Measurements from ENCODE around the gene CACNA1S. TPM values are rescaled to one million over a fixed set of nuclear protein-coding genes. Genes with fewer than 3 reads are reported as not detected.

Gene CACNA1S
- total and polyA plus RNA-seq, 2 of the 13 experiments (the other 11 are each of a cell fraction or from before 2014, with no cell fraction given) = not detected

DNA sequence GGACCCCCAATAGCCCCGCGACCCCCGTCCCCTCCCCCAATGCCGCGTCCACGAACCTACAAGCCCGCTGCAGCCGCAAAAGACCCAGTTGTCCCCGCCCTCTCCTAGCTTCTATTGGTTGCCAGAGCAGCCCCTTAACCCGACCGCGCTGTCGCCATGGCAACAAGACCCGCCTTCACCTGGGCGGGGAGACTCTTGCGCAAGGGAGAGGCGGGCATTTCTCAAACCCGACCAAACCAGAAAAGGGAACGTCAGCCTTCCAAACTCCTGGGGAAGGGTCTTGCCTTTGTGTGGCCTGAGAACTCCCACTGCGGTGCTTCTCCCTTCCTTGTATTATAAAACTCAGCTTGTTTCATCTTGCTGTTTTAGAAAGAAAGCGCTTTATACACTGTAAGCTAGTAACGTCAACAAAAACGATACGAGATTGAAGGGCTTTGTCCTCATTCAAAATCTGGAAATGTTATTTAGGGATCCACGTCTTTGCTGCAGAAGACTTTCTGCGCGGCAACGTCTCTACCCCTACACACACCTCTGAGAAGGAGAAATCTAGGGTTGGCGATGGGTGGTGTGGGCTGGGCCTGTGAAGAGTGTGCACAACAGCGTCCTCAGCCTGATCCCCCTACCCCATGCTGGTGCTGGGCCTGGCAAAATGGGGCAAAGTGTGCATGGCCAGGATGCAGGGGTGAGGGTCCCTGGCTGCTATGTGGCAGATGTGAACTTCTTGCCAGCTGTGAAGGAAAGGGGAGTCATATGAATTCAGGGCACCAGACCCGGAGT, 42.4 kb upstream of the CACNA1S start, which contains the start of gene TMEM9 (continued):
- TF ChIP-seq, protein P1, sequence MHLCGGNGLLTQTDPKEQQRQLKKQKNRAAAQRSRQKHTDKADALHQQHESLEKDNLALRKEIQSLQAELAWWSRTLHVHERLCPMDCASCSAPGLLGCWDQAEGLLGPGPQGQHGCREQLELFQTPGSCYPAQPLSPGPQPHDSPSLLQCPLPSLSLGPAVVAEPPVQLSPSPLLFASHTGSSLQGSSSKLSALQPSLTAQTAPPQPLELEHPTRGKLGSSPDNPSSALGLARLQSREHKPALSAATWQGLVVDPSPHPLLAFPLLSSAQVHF (CRISPR knock-in tag; IDR thresholded peaks at IDR 0.05) = no peak
- TF ChIP-seq PPARG (CRISPR knock-in tag; conservative IDR thresholded peaks at IDR 0.05) = no peak
- TF ChIP-seq, protein P2, sequence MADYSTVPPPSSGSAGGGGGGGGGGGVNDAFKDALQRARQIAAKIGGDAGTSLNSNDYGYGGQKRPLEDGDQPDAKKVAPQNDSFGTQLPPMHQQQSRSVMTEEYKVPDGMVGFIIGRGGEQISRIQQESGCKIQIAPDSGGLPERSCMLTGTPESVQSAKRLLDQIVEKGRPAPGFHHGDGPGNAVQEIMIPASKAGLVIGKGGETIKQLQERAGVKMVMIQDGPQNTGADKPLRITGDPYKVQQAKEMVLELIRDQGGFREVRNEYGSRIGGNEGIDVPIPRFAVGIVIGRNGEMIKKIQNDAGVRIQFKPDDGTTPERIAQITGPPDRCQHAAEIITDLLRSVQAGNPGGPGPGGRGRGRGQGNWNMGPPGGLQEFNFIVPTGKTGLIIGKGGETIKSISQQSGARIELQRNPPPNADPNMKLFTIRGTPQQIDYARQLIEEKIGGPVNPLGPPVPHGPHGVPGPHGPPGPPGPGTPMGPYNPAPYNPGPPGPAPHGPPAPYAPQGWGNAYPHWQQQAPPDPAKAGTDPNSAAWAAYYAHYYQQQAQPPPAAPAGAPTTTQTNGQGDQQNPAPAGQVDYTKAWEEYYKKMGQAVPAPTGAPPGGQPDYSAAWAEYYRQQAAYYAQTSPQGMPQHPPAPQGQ (CRISPR knock-in tag; IDR thresholded peaks at IDR 0.05; ENCODE audit: borderline replicate concordance) = no peak
- TF ChIP-seq, protein P3, sequence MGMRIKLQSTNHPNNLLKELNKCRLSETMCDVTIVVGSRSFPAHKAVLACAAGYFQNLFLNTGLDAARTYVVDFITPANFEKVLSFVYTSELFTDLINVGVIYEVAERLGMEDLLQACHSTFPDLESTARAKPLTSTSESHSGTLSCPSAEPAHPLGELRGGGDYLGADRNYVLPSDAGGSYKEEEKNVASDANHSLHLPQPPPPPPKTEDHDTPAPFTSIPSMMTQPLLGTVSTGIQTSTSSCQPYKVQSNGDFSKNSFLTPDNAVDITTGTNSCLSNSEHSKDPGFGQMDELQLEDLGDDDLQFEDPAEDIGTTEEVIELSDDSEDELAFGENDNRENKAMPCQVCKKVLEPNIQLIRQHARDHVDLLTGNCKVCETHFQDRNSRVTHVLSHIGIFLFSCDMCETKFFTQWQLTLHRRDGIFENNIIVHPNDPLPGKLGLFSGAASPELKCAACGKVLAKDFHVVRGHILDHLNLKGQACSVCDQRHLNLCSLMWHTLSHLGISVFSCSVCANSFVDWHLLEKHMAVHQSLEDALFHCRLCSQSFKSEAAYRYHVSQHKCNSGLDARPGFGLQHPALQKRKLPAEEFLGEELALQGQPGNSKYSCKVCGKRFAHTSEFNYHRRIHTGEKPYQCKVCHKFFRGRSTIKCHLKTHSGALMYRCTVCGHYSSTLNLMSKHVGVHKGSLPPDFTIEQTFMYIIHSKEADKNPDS (CRISPR knock-in tag; IDR thresholded peaks at IDR 0.05) = no peak
- no peak for TF ChIP-seq ZNF335 (CRISPR knock-in tag; IDR thresholded peaks at IDR 0.05)
- no peak for TF ChIP-seq ZNF3 (CRISPR knock-in tag; IDR thresholded peaks at IDR 0.05)
- TF ChIP-seq ZNF577 (CRISPR knock-in tag; IDR thresholded peaks at IDR 0.05; ENCODE audit: borderline replicate concordance, low read depth) = no peak
- no peak for TF ChIP-seq ZNF713 (CRISPR knock-in tag; IDR thresholded peaks at IDR 0.05)
- TF ChIP-seq ZNF547 (CRISPR knock-in tag; IDR thresholded peaks at IDR 0.05) = no peak
- TF ChIP-seq TSC22D2 (CRISPR knock-in tag; IDR thresholded peaks at IDR 0.05; ENCODE audit: borderline replicate concordance) = no peak
- TF ChIP-seq ZNF264 (CRISPR knock-in tag; IDR thresholded peaks at IDR 0.05) = no peak
- no peak for TF ChIP-seq ZFP36L2 (CRISPR knock-in tag; IDR thresholded peaks at IDR 0.05)
- no peak for TF ChIP-seq TGIF2 (CRISPR knock-in tag; IDR thresholded peaks at IDR 0.05)
- TF ChIP-seq ZNF883 (CRISPR knock-in tag; IDR thresholded peaks at IDR 0.05; ENCODE audit: not compliant biosample characterization) = no peak
- TF ChIP-seq SOX6 (IDR thresholded peaks at IDR 0.05) = no peak
- TF ChIP-seq SOX6 (CRISPR knock-in tag; IDR thresholded peaks at IDR 0.05) = no peak
- no peak for TF ChIP-seq ZFP90 (CRISPR knock-in tag; IDR thresholded peaks at IDR 0.05; ENCODE audit: borderline replicate concordance)
- TF ChIP-seq HHEX (CRISPR knock-in tag; IDR thresholded peaks at IDR 0.05) = no peak
- TF ChIP-seq ZEB1 (IDR thresholded peaks at IDR 0.05; ENCODE audit: insufficient replicate concordance, low read depth) = no peak
- TF ChIP-seq TBX3 (IDR thresholded peaks at IDR 0.05; ENCODE audit: borderline replicate concordance) = no peak
- TF ChIP-seq, protein P4, sequence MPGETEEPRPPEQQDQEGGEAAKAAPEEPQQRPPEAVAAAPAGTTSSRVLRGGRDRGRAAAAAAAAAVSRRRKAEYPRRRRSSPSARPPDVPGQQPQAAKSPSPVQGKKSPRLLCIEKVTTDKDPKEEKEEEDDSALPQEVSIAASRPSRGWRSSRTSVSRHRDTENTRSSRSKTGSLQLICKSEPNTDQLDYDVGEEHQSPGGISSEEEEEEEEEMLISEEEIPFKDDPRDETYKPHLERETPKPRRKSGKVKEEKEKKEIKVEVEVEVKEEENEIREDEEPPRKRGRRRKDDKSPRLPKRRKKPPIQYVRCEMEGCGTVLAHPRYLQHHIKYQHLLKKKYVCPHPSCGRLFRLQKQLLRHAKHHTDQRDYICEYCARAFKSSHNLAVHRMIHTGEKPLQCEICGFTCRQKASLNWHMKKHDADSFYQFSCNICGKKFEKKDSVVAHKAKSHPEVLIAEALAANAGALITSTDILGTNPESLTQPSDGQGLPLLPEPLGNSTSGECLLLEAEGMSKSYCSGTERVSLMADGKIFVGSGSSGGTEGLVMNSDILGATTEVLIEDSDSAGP (CRISPR knock-in tag; IDR thresholded peaks at IDR 0.05; ENCODE audit: borderline replicate concordance) = no peak
- no peak; the same call in 1 of the 2 replicates for TF ChIP-seq ZNF549 (CRISPR knock-in tag; IDR thresholded peaks at IDR 0.05)
- TF ChIP-seq, protein P5, sequence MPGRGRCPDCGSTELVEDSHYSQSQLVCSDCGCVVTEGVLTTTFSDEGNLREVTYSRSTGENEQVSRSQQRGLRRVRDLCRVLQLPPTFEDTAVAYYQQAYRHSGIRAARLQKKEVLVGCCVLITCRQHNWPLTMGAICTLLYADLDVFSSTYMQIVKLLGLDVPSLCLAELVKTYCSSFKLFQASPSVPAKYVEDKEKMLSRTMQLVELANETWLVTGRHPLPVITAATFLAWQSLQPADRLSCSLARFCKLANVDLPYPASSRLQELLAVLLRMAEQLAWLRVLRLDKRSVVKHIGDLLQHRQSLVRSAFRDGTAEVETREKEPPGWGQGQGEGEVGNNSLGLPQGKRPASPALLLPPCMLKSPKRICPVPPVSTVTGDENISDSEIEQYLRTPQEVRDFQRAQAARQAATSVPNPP (CRISPR knock-in tag; IDR thresholded peaks at IDR 0.05) = no peak
